ENCODE data around the gene SLC6A17. TPM values are rescaled to one million over a fixed set of nuclear protein-coding genes. Genes with fewer than 3 reads are reported as not detected.

Gene SLC6A17
- total and polyA plus RNA-seq, 8 donors: 0.31 to 7.1 (median 1.4) TPM

GRCh38 chr1:110144366-110144765, 5.9 kb upstream of the SLC6A17 start:
- WGBS, 2 donors: 44 to 47% methylated on average over 3 of the region's 3 CpGs
- Histone ChIP-seq H3K4me3 (no peak overlapping the region), H3K36me3 (no peaks in the 10 kb centered on the region), H3K27me3 (peaks cover 0 to 7% (median 0%) of the 10 kb centered on the region in 4 donors), H3K4me1 (no peaks in the 10 kb centered on the region), H3K27ac (no peak overlapping the region), H3K9me3 (no peaks in the 10 kb centered on the region)
- intact Hi-C loops (cut with DNase I): no loop called here
- ATAC-seq (no peak), DNase-seq (no peak), FAIRE-seq (no peak)
- TF ChIP-seq CTCF (IDR thresholded peaks at IDR 0.05): no peak

GRCh38 chr1:110148961-110149360, 1.3 kb upstream of the SLC6A17 start:
- intact Hi-C loops (cut with DNase I): no loop called here
- no peak overlapping the region for H3K27ac ChIP-seq
- DNase-seq (no peak), ATAC-seq (no peak), FAIRE-seq (no peak)
- H3K4me1 ChIP-seq: peaks cover 0 to 9% (median 0%) of the 10 kb centered on the region in 3 donors
- TF ChIP-seq CTCF (IDR thresholded peaks at IDR 0.05): no peak
- no peaks in the 10 kb centered on the region for H3K9me3 ChIP-seq
- no peaks in the 10 kb centered on the region for H3K36me3 ChIP-seq
- 35% methylated on average over 4 of the region's 4 CpGs for WGBS, 2 donors
- peaks cover 0 to 23% (median 4%) of the 10 kb centered on the region in 4 donors for H3K27me3 ChIP-seq
- H3K4me3 ChIP-seq: no peak overlapping the region

GRCh38 chr1:110151175-110151669, 928 bp downstream of the SLC6A17 start:
- no peak overlapping the region for H3K27ac ChIP-seq
- H3K4me1 ChIP-seq: peaks cover 0 to 9% (median 0%) of the 10 kb centered on the region in 3 donors
- no peak for FAIRE-seq
- 9 to 13% methylated on average over 32 to 37 of the region's 37 CpGs for WGBS, 2 donors
- H3K27me3 ChIP-seq: peaks cover 0 to 25% (median 4%) of the 10 kb centered on the region in 4 donors
- DNase-seq: no peak
- no peaks in the 10 kb centered on the region for H3K9me3 ChIP-seq
- no peak for TF ChIP-seq CTCF (IDR thresholded peaks at IDR 0.05)
- peak overlapping the region in 1 of 4 donors; percentile 27 for H3K4me3 ChIP-seq
- intact Hi-C loops (cut with DNase I): no loop called here
- H3K36me3 ChIP-seq: no peaks in the 10 kb centered on the region
- peak in 1 of 4 donors; percentile 5 for ATAC-seq

GRCh38 chr1:110152133-110152785, 2.0 kb downstream of the SLC6A17 start:
- no peak for ATAC-seq
- FAIRE-seq: no peak
- no peak for DNase-seq
- no peak overlapping the region for H3K27ac ChIP-seq
- H3K4me3 ChIP-seq: no peak overlapping the region
- H3K36me3 ChIP-seq: no peaks in the 10 kb centered on the region
- no peak for TF ChIP-seq CTCF (IDR thresholded peaks at IDR 0.05)
- intact Hi-C loops (cut with DNase I): no loop called here
- H3K9me3 ChIP-seq: no peaks in the 10 kb centered on the region
- 41 to 56% methylated on average over 8 of the region's 8 CpGs for WGBS, 2 donors
- peaks cover 0 to 25% (median 4%) of the 10 kb centered on the region in 4 donors for H3K27me3 ChIP-seq
- peaks cover 0 to 9% (median 0%) of the 10 kb centered on the region in 3 donors for H3K4me1 ChIP-seq

GRCh38 chr1:110153407-110153950, 3.2 kb downstream of the SLC6A17 start:
- Histone ChIP-seq H3K4me1 (peaks cover 0 to 9% (median 0%) of the 10 kb centered on the region in 3 donors), H3K36me3 (no peaks in the 10 kb centered on the region), H3K27ac (no peak overlapping the region), H3K27me3 (peaks cover 0 to 25% (median 4%) of the 10 kb centered on the region in 4 donors), H3K9me3 (no peaks in the 10 kb centered on the region), H3K4me3 (no peak overlapping the region)
- intact Hi-C loops (cut with DNase I): no loop called here
- no peak for ATAC-seq
- no peak for DNase-seq
- no peak for TF ChIP-seq CTCF (IDR thresholded peaks at IDR 0.05)
- no peak for FAIRE-seq

Data from pancreas (tissue), 10 donors.